Uterus (tissue), 2 donors: ENCODE measurements around the gene UBE2E1.
"Not testable (repeated sequence)": the region's sequence is repeated elsewhere in the genome, so short reads cannot be mapped to it uniquely, and the experiment has no call there.

Experiments
- POLR2A ChIP-seq, 2 donors: fragments of 450-650 bp; IDR thresholded peaks; one replicate each; pipeline ENCODE4 v1.6.1; 2016; ENCODE audit warnings: antibody characterized with exemption in 2 of 2, mild to moderate bottlenecking in 1 of 2, moderate library complexity in 1 of 2
- TF ChIP-seq, protein P1 (sequence below), 4 experiments: fragments of 200-600 bp in 2 of 4; fragments of 450-650 bp in 2 of 4; sonication (generic) in 2 of 4; IDR thresholded peaks; one replicate each; pipeline ENCODE4 v1.5.1; 2016 to 2019; ENCODE audit warnings: antibody characterized with exemption in 4 of 4, mild to moderate bottlenecking in 2 of 4, moderate library complexity in 1 of 4

DNA sequence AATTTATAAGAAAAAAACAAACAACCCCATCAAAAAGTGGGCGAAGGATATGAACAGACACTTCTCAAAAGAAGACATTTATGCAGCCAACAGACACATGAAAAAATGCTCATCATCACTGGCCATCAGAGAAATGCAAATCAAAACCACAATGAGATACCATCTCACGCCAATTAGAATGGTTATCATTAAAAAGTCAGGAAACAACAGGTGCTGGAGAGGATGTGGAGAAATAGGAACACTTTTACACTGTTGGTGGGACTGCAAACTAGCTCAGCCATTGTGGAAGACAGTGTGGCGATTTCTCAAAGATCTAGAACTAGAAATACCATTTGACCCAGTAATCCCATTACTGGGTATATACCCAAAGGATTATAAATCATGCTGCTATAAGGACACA, 106.6 kb downstream of the UBE2E1 start:
- TF ChIP-seq, protein P1, sequence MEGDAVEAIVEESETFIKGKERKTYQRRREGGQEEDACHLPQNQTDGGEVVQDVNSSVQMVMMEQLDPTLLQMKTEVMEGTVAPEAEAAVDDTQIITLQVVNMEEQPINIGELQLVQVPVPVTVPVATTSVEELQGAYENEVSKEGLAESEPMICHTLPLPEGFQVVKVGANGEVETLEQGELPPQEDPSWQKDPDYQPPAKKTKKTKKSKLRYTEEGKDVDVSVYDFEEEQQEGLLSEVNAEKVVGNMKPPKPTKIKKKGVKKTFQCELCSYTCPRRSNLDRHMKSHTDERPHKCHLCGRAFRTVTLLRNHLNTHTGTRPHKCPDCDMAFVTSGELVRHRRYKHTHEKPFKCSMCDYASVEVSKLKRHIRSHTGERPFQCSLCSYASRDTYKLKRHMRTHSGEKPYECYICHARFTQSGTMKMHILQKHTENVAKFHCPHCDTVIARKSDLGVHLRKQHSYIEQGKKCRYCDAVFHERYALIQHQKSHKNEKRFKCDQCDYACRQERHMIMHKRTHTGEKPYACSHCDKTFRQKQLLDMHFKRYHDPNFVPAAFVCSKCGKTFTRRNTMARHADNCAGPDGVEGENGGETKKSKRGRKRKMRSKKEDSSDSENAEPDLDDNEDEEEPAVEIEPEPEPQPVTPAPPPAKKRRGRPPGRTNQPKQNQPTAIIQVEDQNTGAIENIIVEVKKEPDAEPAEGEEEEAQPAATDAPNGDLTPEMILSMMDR (IDR thresholded peaks at IDR 0.05) = not testable (repeated sequence)
- not testable (repeated sequence) for TF ChIP-seq POLR2A (IDR thresholded peaks at IDR 0.05)
